ENCODE data around the gene PUSL1.

GRCh38 chr1:1287288-1288110 is 20.9 kb upstream of the PUSL1 start:
- TF ChIP-seq POLR2AphosphoS5 (IDR thresholded peaks at IDR 0.05; ENCODE audit: low read depth, low read length) (no peak), POLR2A (IDR thresholded peaks at IDR 0.05; ENCODE audit: low read depth, low read length) (no peak), TAF1 (IDR thresholded peaks at IDR 0.05; ENCODE audit: low read depth, low read length) (no peak), POU2F2 (IDR thresholded peaks at IDR 0.05; ENCODE audit: low read depth, low read length) (no peak), SPI1 (IDR thresholded peaks at IDR 0.05; ENCODE audit: low read depth, low read length) (no peak), PAX5 (IDR thresholded peaks at IDR 0.05; ENCODE audit: insufficient read depth, low read length, severe bottlenecking) (no peak)
